ENCODE data around the gene DBET.

DNA sequence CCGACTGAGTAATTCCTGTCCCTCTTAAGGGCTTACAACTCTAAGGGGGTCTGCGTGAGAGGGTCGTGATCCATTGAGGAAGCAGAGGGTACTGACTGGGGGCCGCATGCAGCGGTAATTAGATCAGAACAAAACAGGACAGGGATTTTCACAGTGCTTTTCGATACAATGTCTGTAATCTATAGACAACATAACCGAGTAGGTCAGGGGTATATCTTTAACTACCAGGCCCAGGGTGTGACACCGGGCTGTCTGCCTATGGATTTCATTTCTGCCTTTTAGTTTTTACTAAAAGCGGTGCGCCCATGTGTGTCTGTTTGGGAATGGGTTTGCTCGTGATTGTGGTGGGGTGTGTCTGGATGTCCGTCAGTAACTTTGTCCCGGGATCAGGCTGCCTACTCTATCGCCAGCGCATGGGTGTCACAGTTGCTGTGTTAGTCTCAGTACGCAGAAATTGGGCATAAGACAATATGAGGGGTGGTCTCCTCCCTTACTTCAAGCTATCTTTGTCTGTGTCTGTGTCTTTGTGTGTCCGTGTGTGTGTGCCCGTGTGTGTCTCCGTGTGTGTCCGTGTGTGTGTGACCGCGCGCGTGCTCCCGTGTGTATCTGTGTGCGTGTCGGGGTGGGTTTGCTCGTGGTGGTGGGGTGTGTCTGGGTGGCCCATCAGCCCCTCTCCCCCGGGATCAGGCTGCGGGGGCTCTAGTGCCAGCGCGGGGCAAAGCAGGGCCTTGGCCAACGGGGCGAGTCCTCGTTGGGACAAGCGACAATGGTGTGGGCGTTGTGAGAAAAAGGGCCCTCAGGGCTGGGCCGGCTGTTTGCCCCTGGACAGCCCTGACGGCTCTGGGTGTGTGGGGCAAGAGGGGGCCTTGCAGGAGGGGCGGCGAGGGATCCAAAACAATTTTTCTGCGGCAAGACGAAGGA is 47.7 kb upstream of the DBET start:
- TF ChIP-seq, protein P1, sequence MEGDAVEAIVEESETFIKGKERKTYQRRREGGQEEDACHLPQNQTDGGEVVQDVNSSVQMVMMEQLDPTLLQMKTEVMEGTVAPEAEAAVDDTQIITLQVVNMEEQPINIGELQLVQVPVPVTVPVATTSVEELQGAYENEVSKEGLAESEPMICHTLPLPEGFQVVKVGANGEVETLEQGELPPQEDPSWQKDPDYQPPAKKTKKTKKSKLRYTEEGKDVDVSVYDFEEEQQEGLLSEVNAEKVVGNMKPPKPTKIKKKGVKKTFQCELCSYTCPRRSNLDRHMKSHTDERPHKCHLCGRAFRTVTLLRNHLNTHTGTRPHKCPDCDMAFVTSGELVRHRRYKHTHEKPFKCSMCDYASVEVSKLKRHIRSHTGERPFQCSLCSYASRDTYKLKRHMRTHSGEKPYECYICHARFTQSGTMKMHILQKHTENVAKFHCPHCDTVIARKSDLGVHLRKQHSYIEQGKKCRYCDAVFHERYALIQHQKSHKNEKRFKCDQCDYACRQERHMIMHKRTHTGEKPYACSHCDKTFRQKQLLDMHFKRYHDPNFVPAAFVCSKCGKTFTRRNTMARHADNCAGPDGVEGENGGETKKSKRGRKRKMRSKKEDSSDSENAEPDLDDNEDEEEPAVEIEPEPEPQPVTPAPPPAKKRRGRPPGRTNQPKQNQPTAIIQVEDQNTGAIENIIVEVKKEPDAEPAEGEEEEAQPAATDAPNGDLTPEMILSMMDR (IDR thresholded peaks at IDR 0.05; ENCODE audit: poor library complexity), result no peak
- TF ChIP-seq EZH2phosphoT487 (IDR thresholded peaks at IDR 0.05; ENCODE audit: low read depth, severe bottlenecking, unreplicated experiment), result peak; percentile 39
